Natural killer cell (primary cell): ENCODE results near the gene ARMC3. TPM values are rescaled to one million over a fixed set of nuclear protein-coding genes. Genes with fewer than 3 reads are reported as not detected.

Experiments used
- ATAC-seq, 3 donors: fragments of 150-1000 bp in 2 of 3; fragments of 200-7000 bp in 1 of 3; cut with Tn5 transposase; 1 replicate in 1 of 3; 2 replicates in 2 of 3; pipeline ENCODE4 v1.10.0; 2021; ENCODE audit warnings: mild to moderate bottlenecking in 2 of 3, moderate library complexity in 2 of 3
- DNase-seq, 2 donors: peaks; one replicate each; pipeline versions ENCODE4 v3.0.0 to v3.0.0-alpha.2; 2013 to 2021; ENCODE audit warnings: mixed read lengths in 1 of 2
- H3K27ac ChIP-seq: one replicate; pipeline ENCODE4 v1.5.1; 2013; ENCODE audit warnings: mild to moderate bottlenecking, low read length
- H3K27me3 ChIP-seq: one replicate; pipeline ENCODE4 v1.6.1; 2013; ENCODE audit warnings: low read length; ENCODE audit not compliant: control insufficient read depth, insufficient read depth
- H3K36me3 ChIP-seq: one replicate; pipeline ENCODE4 v1.6.1; 2013; ENCODE audit warnings: low read length; ENCODE audit not compliant: control insufficient read depth, insufficient read depth
- H3K4me1 ChIP-seq: one replicate; pipeline ENCODE4 v1.6.1; 2013; ENCODE audit warnings: low read length; ENCODE audit not compliant: control insufficient read depth, insufficient read depth
- H3K4me3 ChIP-seq: one replicate; pipeline ENCODE4 v1.5.1; 2013; ENCODE audit warnings: low read length
- H3K9me3 ChIP-seq: one replicate; pipeline ENCODE4 v1.6.1; 2013; ENCODE audit warnings: low read length; ENCODE audit not compliant: control insufficient read depth, insufficient read depth
- H3K27ac Mint-ChIP-seq, 2 donors: one replicate each; pipeline ENCODE4 v1.8.0; 2022; ENCODE audit warnings: mild to moderate bottlenecking in 2 of 2, mixed read lengths in 2 of 2, moderate library complexity in 1 of 2
- H3K27me3 Mint-ChIP-seq, 2 donors: one replicate each; pipeline ENCODE4 v1.8.0; 2022; ENCODE audit warnings: low read depth in 2 of 2, mixed read lengths in 2 of 2
- H3K36me3 Mint-ChIP-seq: one replicate; pipeline ENCODE4 v1.8.0; 2022; ENCODE audit warnings: mixed read lengths
- H3K4me1 Mint-ChIP-seq, 2 donors: one replicate each; pipeline ENCODE4 v1.8.0; 2022; ENCODE audit warnings: mixed read lengths in 2 of 2
- H3K4me3 Mint-ChIP-seq: one replicate; pipeline ENCODE4 v1.8.0; 2022; ENCODE audit warnings: mild to moderate bottlenecking, moderate library complexity, mixed read lengths
- H3K9me3 Mint-ChIP-seq, 2 donors: one replicate each; pipeline ENCODE4 v1.8.0; 2022; ENCODE audit warnings: mixed read lengths in 2 of 2
- CTCF ChIP-seq: fragments of 200-600 bp; IDR thresholded peaks from one replicate; pipeline ENCODE4 v1.8.0; 2022; ENCODE audit warnings: antibody characterized with exemption
- WGBS: methylation state at CpG from one replicate; pipeline ENCODE4 v1.1.7; 2013; ENCODE audit warnings: missing lambda C conversion rate; ENCODE audit not compliant: insufficient coverage; 5-methylcytosine and 5-hydroxymethylcytosine counted together
- intact Hi-C: fragments of 100-400 bp; cut with micrococcal nuclease; formaldehyde crosslinking; loops from one replicate; pipeline ENCODE4 v1.14.2; 2022
- total RNA-seq, 4 donors: library from RNA; stranded (reverse); fragments of 120-200 nt in 1 of 4; gene quantifications; one replicate each; pipeline versions ENCODE4 v1.2.3 to v1.2.4, GENCODE V29; 2013 to 2022

Gene ARMC3
- under 1 TPM in 2 of 3 donors, not detected in 1; 0.65 to 0.68 TPM for total RNA-seq
- total RNA-seq (2013), result 4.0 TPM

GRCh38 chr10:22927661-22928403, at the start of gene ARMC3:
Gene ARMC3 (plus strand): TSS chr10:22928053. CDS start chr10:22931997, 3,944 bp downstream.
- no peak for TF ChIP-seq CTCF
- Histone ChIP-seq H3K36me3 (no peaks in the 10 kb centered on the region), H3K4me3 (peak within 1 kb of the TSS; percentile 35), H3K4me1 (peaks cover 11% of the 10 kb centered on the region), H3K27me3 (peaks cover 11% of the 10 kb centered on the region), H3K27ac (no peak within 1 kb of the TSS), H3K9me3 (no peaks in the 10 kb centered on the region)
- H3K4me1 Mint-ChIP-seq, result no peaks in the 10 kb centered on the region
- intact Hi-C loops, result loop anchor here (1.0 kb wide), 1 partner anchor 15 kb away; no protein-coding TSS in a partner anchor
- H3K36me3 Mint-ChIP-seq, result no peaks in the 10 kb centered on the region
- H3K9me3 Mint-ChIP-seq, result no peaks in the 10 kb centered on the region
- H3K4me3 Mint-ChIP-seq, result no peak within 1 kb of the TSS
- no peak within 1 kb of the TSS for H3K27ac Mint-ChIP-seq
- DNase-seq (peak; percentile 78 to 85), ATAC-seq (peak; percentile 84 to 95 (median 93))
- 10% methylated on average over 39 of the region's 41 CpGs for WGBS
- H3K27me3 Mint-ChIP-seq, result peaks cover 0 to 3% of the 10 kb centered on the region in 2 donors

- peaks cover 5 to 23% of the 10 kb centered on the region in 2 donors for H3K9me3 Mint-ChIP-seq
These were observed 36.1 kb upstream of the ARMC3 start for GRCh38 chr10:22891797-22892196.

GRCh38 chr10:22893781-22894180, 34.1 kb upstream of the ARMC3 start:
- Histone ChIP-seq H3K36me3 (no peaks in the 10 kb centered on the region), H3K9me3 (no peaks in the 10 kb centered on the region), H3K4me3 (no peak overlapping the region), H3K27ac (no peak overlapping the region), H3K4me1 (no peaks in the 10 kb centered on the region), H3K27me3 (no peaks in the 10 kb centered on the region)
- WGBS, result 93% methylated on average over 2 of the region's 2 CpGs
- H3K36me3 Mint-ChIP-seq, result peaks cover 21% of the 10 kb centered on the region
- TF ChIP-seq CTCF, result no peak
- peaks cover 3 to 16% of the 10 kb centered on the region in 2 donors for H3K9me3 Mint-ChIP-seq
- H3K27me3 Mint-ChIP-seq, result no peaks in the 10 kb centered on the region
- no peaks in the 10 kb centered on the region for H3K4me1 Mint-ChIP-seq
- ATAC-seq (no peak), DNase-seq (no peak)
- intact Hi-C loops, result no loop called here
- no peak overlapping the region for H3K27ac Mint-ChIP-seq
- no peak overlapping the region for H3K4me3 Mint-ChIP-seq

More at GRCh38 chr10:22891797-22892196, 36.1 kb upstream of the ARMC3 start:
- Histone ChIP-seq H3K27ac (no peak overlapping the region), H3K4me1 (no peaks in the 10 kb centered on the region), H3K27me3 (no peaks in the 10 kb centered on the region), H3K9me3 (no peaks in the 10 kb centered on the region), H3K4me3 (no peak overlapping the region), H3K36me3 (no peaks in the 10 kb centered on the region)
- H3K4me3 Mint-ChIP-seq, result no peak overlapping the region
- DNase-seq (no peak), ATAC-seq (no peak)
- H3K36me3 Mint-ChIP-seq, result peaks cover 21% of the 10 kb centered on the region
- peaks cover 0 to 8% of the 10 kb centered on the region in 2 donors for H3K27me3 Mint-ChIP-seq
- no peak for TF ChIP-seq CTCF
- WGBS, result 100% methylated on average over 1 of the region's 2 CpGs
- no peak overlapping the region for H3K27ac Mint-ChIP-seq
- H3K4me1 Mint-ChIP-seq, result no peaks in the 10 kb centered on the region
- intact Hi-C loops, result no loop called here
